Ishikawa (cell line): ENCODE results near the gene FAM107A.

Experiments used
- CEBPB ChIP-seq: IDR thresholded peaks from 2 replicates; pipeline ENCODE4 v1.6.1; 2012
- CREB1 ChIP-seq: IDR thresholded peaks from 2 replicates; pipeline ENCODE4 v1.6.1; 2012; ENCODE audit warnings: low read depth
- EGR1 ChIP-seq: IDR thresholded peaks from 2 replicates; pipeline ENCODE4 v1.6.1; 2012
- EP300 ChIP-seq: IDR thresholded peaks from 2 replicates; pipeline ENCODE4 v1.6.1; 2012; ENCODE audit warnings: borderline replicate concordance
- FOXM1 ChIP-seq: IDR thresholded peaks from 2 replicates; pipeline ENCODE4 v1.6.1; 2012; ENCODE audit warnings: low read depth, borderline replicate concordance
- MAX ChIP-seq: IDR thresholded peaks from 2 replicates; pipeline ENCODE4 v1.6.1; 2012
- NFIC ChIP-seq: IDR thresholded peaks from 2 replicates; pipeline ENCODE4 v1.6.1; 2012
- RAD21 ChIP-seq: IDR thresholded peaks from 2 replicates; pipeline ENCODE4 v1.6.1; 2012; ENCODE audit warnings: low read depth
- REST ChIP-seq: IDR thresholded peaks from 2 replicates; pipeline ENCODE4 v1.6.1; 2012; ENCODE audit warnings: low read depth, mild to moderate bottlenecking
- TAF1 ChIP-seq: IDR thresholded peaks from 2 replicates; pipeline ENCODE4 v1.6.1; 2012; ENCODE audit warnings: low read depth, mild to moderate bottlenecking
- TCF12 ChIP-seq: IDR thresholded peaks from 2 replicates; pipeline ENCODE4 v1.6.1; 2012; ENCODE audit warnings: low read depth
- TEAD4 ChIP-seq: IDR thresholded peaks from 2 replicates; pipeline ENCODE4 v1.6.1; 2012
- USF1 ChIP-seq: IDR thresholded peaks from 2 replicates; pipeline ENCODE4 v1.6.1; 2012
- YY1 ChIP-seq: IDR thresholded peaks from 2 replicates; pipeline ENCODE4 v1.6.1; 2012; ENCODE audit warnings: low read depth
- ZBTB7A ChIP-seq: IDR thresholded peaks from 2 replicates; pipeline ENCODE4 v1.6.1; 2012; ENCODE audit warnings: low read depth

FAM107A gene

GRCh38 chr3:58553003-58553402 is 24.2 kb downstream of the FAM107A start:
- no peak for TF ChIP-seq EP300
- no peak for TF ChIP-seq ZBTB7A
- no peak for TF ChIP-seq CEBPB
- no peak for TF ChIP-seq TCF12
- TF ChIP-seq MAX = no peak
- TF ChIP-seq REST = no peak
- no peak for TF ChIP-seq TEAD4
- TF ChIP-seq NFIC = no peak
- no peak for TF ChIP-seq YY1
- TF ChIP-seq EGR1 = no peak
- no peak for TF ChIP-seq TAF1

GRCh38 chr3:58551636-58552180 is 25.5 kb downstream of the FAM107A start:
- TF ChIP-seq FOXM1 = no peak

- TF ChIP-seq USF1 = no peak
- no peak for TF ChIP-seq NFIC
- TF ChIP-seq EP300 = no peak
- TF ChIP-seq REST = no peak
- no peak for TF ChIP-seq MAX
- no peak for TF ChIP-seq FOXM1
- no peak for TF ChIP-seq RAD21
- no peak for TF ChIP-seq YY1
- TF ChIP-seq TEAD4 = no peak
- no peak for TF ChIP-seq CREB1
- TF ChIP-seq TCF12 = no peak
- TF ChIP-seq TAF1 = no peak
- no peak for TF ChIP-seq ZBTB7A
- no peak for TF ChIP-seq CEBPB
- TF ChIP-seq EGR1 = no peak
Measured at GRCh38 chr3:58544541-58544940, 32.6 kb downstream of the FAM107A start.

- TF ChIP-seq NFIC (no peak), FOXM1 (no peak), ZBTB7A (no peak)
Measured at GRCh38 chr3:58540176-58540858, 36.9 kb downstream of the FAM107A start.

GRCh38 chr3:58539626-58540025 is 37.6 kb downstream of the FAM107A start:
- TF ChIP-seq CEBPB (no peak), YY1 (no peak), FOXM1 (no peak), EP300 (no peak), TCF12 (no peak), RAD21 (no peak), CREB1 (no peak), TAF1 (no peak), USF1 (no peak)

- TF ChIP-seq CEBPB = peak; percentile 88
- no peak for TF ChIP-seq CREB1
Measured at GRCh38 chr3:58537412-58538301, 39.5 kb downstream of the FAM107A start.
